ENCODE measurements around the gene GPR55.
A peak's percentile ranks its signal among the peaks of the same experiment; 100 is the strongest.

Gene GPR55

GRCh38 chr2:230927711-230928341 is 2.8 kb upstream of the GPR55 start:
- Histone ChIP-seq H3K79me2 (ENCODE audit: insufficient read depth, low read depth) (no peaks in the 10 kb centered on the region), H2AFZ (ENCODE audit: low read depth) (peak overlapping the region; percentile 45; the same call in 1 of the 2 replicates), H3K4me1 (ENCODE audit: low read depth, poor library complexity, severe bottlenecking) (peaks cover 63% of the 10 kb centered on the region), H3K4me2 (peak overlapping the region; percentile 53; the same call in 1 of the 2 replicates), H3K9ac (peak overlapping the region; percentile 72; the same call in 1 of the 2 replicates), H3K36me3 (ENCODE audit: insufficient read depth) (no peaks in the 10 kb centered on the region), H3K27me3 (ENCODE audit: insufficient read depth, low read depth) (no peaks in the 10 kb centered on the region), H4K20me1 (ENCODE audit: insufficient read depth) (no peaks in the 10 kb centered on the region), H3K27ac (peak overlapping the region; percentile 99), H3K4me3 (IDR thresholded peaks at IDR 0.05; ENCODE audit: insufficient read depth, low read depth, low read length) (no peak overlapping the region)
- TF ChIP-seq, protein P1, sequence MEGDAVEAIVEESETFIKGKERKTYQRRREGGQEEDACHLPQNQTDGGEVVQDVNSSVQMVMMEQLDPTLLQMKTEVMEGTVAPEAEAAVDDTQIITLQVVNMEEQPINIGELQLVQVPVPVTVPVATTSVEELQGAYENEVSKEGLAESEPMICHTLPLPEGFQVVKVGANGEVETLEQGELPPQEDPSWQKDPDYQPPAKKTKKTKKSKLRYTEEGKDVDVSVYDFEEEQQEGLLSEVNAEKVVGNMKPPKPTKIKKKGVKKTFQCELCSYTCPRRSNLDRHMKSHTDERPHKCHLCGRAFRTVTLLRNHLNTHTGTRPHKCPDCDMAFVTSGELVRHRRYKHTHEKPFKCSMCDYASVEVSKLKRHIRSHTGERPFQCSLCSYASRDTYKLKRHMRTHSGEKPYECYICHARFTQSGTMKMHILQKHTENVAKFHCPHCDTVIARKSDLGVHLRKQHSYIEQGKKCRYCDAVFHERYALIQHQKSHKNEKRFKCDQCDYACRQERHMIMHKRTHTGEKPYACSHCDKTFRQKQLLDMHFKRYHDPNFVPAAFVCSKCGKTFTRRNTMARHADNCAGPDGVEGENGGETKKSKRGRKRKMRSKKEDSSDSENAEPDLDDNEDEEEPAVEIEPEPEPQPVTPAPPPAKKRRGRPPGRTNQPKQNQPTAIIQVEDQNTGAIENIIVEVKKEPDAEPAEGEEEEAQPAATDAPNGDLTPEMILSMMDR (conservative IDR thresholded peaks at IDR 0.05; ENCODE audit: low read depth, low read length): no peak

DNA sequence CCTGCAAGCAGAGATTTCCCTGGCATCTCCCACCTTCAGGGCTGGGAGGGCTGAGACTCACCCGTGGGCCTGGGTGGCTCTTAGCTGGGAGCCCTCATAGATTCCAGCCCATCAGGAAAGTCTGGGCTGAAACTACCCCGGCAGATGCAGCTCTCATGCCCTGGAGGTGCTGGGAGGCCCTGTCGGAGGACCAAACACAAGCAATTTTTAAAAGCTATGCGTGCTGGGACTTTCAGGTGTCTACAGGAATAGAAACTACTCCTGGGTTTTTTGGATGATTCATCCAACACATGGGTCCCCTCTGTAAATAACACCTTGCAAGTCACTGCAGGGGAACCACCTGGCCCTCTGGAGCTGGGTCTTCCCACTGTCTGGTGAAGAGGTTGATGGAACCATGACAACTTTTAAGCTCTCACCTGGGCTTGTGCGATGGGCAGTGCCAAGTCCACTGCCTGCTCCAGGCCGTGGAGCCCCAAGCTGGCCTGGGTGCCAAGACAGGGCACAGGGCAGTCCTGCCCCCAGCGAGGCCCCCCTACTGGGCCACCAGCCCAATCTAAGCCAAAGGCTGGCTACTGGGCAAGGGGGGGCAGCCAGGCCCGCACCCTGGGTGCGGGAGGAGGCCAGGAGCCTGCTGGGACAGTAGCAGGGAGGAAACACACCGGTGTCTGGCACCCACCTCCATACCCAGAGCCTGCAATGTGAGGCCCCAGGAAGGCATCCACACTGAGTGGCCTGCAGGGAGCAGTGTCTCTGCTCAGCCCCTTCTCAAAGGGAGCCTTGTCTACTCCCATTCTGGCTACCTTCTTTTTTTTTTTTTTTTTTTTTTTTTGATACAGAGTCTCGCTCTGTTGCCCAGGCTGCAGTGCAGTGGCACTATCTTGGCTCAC is 1.1 kb upstream of the GPR55 start:
- peak overlapping the region; percentile 50 for H2AFZ ChIP-seq (ENCODE audit: low read depth)
- H3K27me3 ChIP-seq (ENCODE audit: insufficient read depth, low read depth): no peaks in the 10 kb centered on the region
- H3K9ac ChIP-seq: peak overlapping the region; percentile 72; the same call in 1 of the 2 replicates
- H3K4me2 ChIP-seq: peak overlapping the region; percentile 53
- TF ChIP-seq, protein P1 (conservative IDR thresholded peaks at IDR 0.05; ENCODE audit: low read depth, low read length): peak; percentile 39
- H3K36me3 ChIP-seq (ENCODE audit: insufficient read depth): no peaks in the 10 kb centered on the region
- no peak overlapping the region for H3K4me3 ChIP-seq (IDR thresholded peaks at IDR 0.05; ENCODE audit: insufficient read depth, low read depth, low read length)
- no peaks in the 10 kb centered on the region for H4K20me1 ChIP-seq (ENCODE audit: insufficient read depth)
- H3K4me1 ChIP-seq (ENCODE audit: low read depth, poor library complexity, severe bottlenecking): peaks cover 80% of the 10 kb centered on the region
- peak overlapping the region; percentile 99 for H3K27ac ChIP-seq
- no peaks in the 10 kb centered on the region for H3K79me2 ChIP-seq (ENCODE audit: insufficient read depth, low read depth)

DNA sequence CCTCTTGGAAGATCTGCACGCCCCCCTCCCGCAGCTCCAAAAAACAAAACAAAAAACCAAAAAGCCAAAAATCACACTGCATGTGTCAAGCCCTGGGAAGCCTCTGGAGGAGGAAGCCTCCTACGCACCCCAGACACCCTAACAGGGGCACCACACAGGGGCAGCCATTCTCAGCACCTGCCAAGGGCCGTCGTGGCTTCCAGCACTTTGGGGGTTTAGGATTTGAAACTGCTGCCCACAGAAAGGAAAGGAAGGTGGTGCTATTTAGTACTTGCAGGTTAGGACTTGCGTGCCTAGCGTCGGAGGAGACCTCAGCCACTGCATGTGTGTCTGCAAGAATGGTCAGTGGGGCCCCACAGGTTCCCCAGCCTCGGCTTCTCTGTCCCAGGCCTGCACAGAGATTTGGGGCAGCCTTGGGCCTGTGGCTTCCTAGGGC is 419 bp upstream of the GPR55 start:
- H3K79me2 ChIP-seq (ENCODE audit: insufficient read depth, low read depth): no peaks in the 10 kb centered on the region
- H4K20me1 ChIP-seq (ENCODE audit: insufficient read depth): no peaks in the 10 kb centered on the region
- H3K27me3 ChIP-seq (ENCODE audit: insufficient read depth, low read depth): no peaks in the 10 kb centered on the region
- peak overlapping the region; percentile 53 for H3K4me2 ChIP-seq
- no peak overlapping the region for H3K4me3 ChIP-seq (IDR thresholded peaks at IDR 0.05; ENCODE audit: insufficient read depth, low read depth, low read length)
- H2AFZ ChIP-seq (ENCODE audit: low read depth): no peak overlapping the region
- peak overlapping the region; percentile 99 for H3K27ac ChIP-seq
- no peaks in the 10 kb centered on the region for H3K36me3 ChIP-seq (ENCODE audit: insufficient read depth)
- H3K9ac ChIP-seq: peak overlapping the region; percentile 72; the same call in 1 of the 2 replicates
- TF ChIP-seq, protein P1 (conservative IDR thresholded peaks at IDR 0.05; ENCODE audit: low read depth, low read length): no peak
- H3K4me1 ChIP-seq (ENCODE audit: low read depth, poor library complexity, severe bottlenecking): peaks cover 87% of the 10 kb centered on the region

- peaks cover 100% of the 10 kb centered on the region for H3K4me1 ChIP-seq (ENCODE audit: low read depth, poor library complexity, severe bottlenecking)
- peak overlapping the region; percentile 2; the same call in 1 of the 2 replicates for H3K9ac ChIP-seq
- no peak overlapping the region for H2AFZ ChIP-seq (ENCODE audit: low read depth)
Measured at GRCh38 chr2:230924092-230924469, 961 bp downstream of the GPR55 start.

More at GRCh38 chr2:230924092-230924469, 961 bp downstream of the GPR55 start:
- no peaks in the 10 kb centered on the region for H3K36me3 ChIP-seq (ENCODE audit: insufficient read depth)
- peak overlapping the region; percentile 99 for H3K27ac ChIP-seq
- H3K27me3 ChIP-seq (ENCODE audit: insufficient read depth, low read depth): no peaks in the 10 kb centered on the region
- no peak overlapping the region for H3K4me3 ChIP-seq (IDR thresholded peaks at IDR 0.05; ENCODE audit: insufficient read depth, low read depth, low read length)
- peak overlapping the region; percentile 53 for H3K4me2 ChIP-seq
- TF ChIP-seq, protein P1 (conservative IDR thresholded peaks at IDR 0.05; ENCODE audit: low read depth, low read length): no peak
- H3K79me2 ChIP-seq (ENCODE audit: insufficient read depth, low read depth): no peaks in the 10 kb centered on the region; the same call in 1 of the 2 replicates
- H4K20me1 ChIP-seq (ENCODE audit: insufficient read depth): no peaks in the 10 kb centered on the region

All from KMS-11 (cell line).